Hepatocyte (in vitro differentiated cells): ENCODE results near the gene AURKA.

ENCODE experiments used
- CTCF ChIP-seq: fragments of 200-600 bp; sonication (generic); IDR thresholded peaks from 2 replicates; pipeline ENCODE4 v1.5.1; 2016; ENCODE audit warnings: antibody characterized with exemption, mild to moderate bottlenecking; ENCODE audit not compliant: poor library complexity
- EZH2 ChIP-seq: fragments of 200-600 bp; sonication (generic); IDR thresholded peaks from 2 replicates; pipeline ENCODE4 v1.6.1; 2016; ENCODE audit warnings: antibody characterized with exemption, mild to moderate bottlenecking, borderline replicate concordance
- EZH2phosphoT487 ChIP-seq: fragments of 200-600 bp; sonication (generic); IDR thresholded peaks from one replicate; pipeline ENCODE4 v1.6.1; 2018; ENCODE audit warnings: antibody characterized with exemption, mild to moderate bottlenecking, low read depth, moderate library complexity; ENCODE audit not compliant: unreplicated experiment, severe bottlenecking

GRCh38 chr20:56409956-56410355 lies 17.9 kb upstream of the AURKA start:
- TF ChIP-seq CTCF (no peak), EZH2phosphoT487 (no peak), EZH2 (no peak)
